Stimulated activated naive CD8-positive, alpha-beta T cell treated with anti-CD3 and anti-CD28 coated beads, Interleukin-15, amount 100 ng/mL, for 72 hours (primary cell): ENCODE data around the gene FAT1.
"Not testable (repeated sequence)": the region's sequence is repeated elsewhere in the genome, so short reads cannot be mapped to it uniquely, and the experiment has no call there.

Experiments
- ATAC-seq: fragments of 150-1000 bp; cut with Tn5 transposase; 2 replicates; pipeline ENCODE4 v1.10.0; 2021; ENCODE audit warnings: mild to moderate bottlenecking, moderate library complexity
- DNase-seq, 2 donors: peaks; one replicate each; pipeline ENCODE4 v3.0.0; 2021 to 2022
- H3K27ac Mint-ChIP-seq, 2 donors: one replicate each; pipeline ENCODE4 v1.8.0; 2022; ENCODE audit warnings: mild to moderate bottlenecking in 2 of 2, mixed read lengths in 2 of 2, moderate library complexity in 2 of 2
- H3K27me3 Mint-ChIP-seq: one replicate; pipeline ENCODE4 v1.8.0; 2022; ENCODE audit warnings: mixed read lengths
- H3K4me1 Mint-ChIP-seq: one replicate; pipeline ENCODE4 v1.8.0; 2022; ENCODE audit warnings: mild to moderate bottlenecking, mixed read lengths
- H3K4me3 Mint-ChIP-seq, 2 donors: one replicate each; pipeline ENCODE4 v1.8.0; 2022; ENCODE audit warnings: mild to moderate bottlenecking in 2 of 2, mixed read lengths in 2 of 2, moderate library complexity in 1 of 2
- H3K9me3 Mint-ChIP-seq, 2 donors: one replicate each; pipeline ENCODE4 v1.8.0; 2022; ENCODE audit warnings: mixed read lengths in 2 of 2

Gene FAT1

DNA sequence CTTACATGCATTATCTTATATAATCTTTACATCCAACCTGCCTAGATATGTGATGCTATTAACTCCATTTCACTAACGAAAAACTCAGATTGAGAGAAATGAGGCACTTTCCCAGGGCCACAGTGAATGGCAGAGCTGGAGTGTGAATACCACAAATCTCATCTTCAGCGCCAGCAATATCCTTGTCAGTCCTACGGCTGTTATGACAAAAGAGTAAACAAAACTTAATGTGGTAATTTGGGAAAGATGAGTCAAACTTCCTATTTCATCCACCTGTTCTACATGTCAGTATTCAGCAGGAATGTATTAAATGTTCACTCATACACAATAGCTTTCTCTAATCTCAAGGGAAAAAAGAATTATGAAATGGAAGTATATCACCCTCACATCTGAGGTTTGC, 56.9 kb downstream of the FAT1 start:
- Mint-ChIP-seq H3K27ac (no peak overlapping the region), H3K9me3 (no peaks in the 10 kb centered on the region), H3K4me3 (no peak overlapping the region), H3K27me3 (no peaks in the 10 kb centered on the region), H3K4me1 (no peaks in the 10 kb centered on the region)
- no peak for ATAC-seq
- DNase-seq = no peak

GRCh38 chr4:186666252-186666651, 57.4 kb downstream of the FAT1 start:
- H3K27ac Mint-ChIP-seq = no peak overlapping the region
- no peaks in the 10 kb centered on the region for H3K27me3 Mint-ChIP-seq
- DNase-seq (no peak), ATAC-seq (no peak)
- no peak overlapping the region for H3K4me3 Mint-ChIP-seq
- H3K9me3 Mint-ChIP-seq = no peaks in the 10 kb centered on the region
- H3K4me1 Mint-ChIP-seq = no peaks in the 10 kb centered on the region

DNA sequence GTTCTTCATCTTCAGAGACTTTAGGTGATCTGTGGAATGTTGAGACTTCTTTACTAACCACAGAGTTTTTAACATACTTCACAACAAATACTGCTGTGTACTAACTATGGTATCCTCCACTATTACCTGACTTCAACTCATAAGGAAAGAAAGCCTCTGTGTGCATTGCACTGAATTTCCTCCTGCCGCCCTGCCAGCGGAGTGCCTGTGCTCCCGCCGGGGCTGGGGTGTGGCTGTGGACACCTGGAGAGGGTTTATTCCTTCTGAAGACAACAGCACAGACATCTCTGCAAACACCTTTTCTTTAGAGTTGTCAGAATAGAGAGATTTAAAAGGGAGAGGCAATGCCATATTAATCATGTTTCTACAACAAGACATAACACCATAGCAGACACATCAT, 63.3 kb downstream of the FAT1 start:
- no peak for ATAC-seq
- no peak overlapping the region for H3K27ac Mint-ChIP-seq
- H3K27me3 Mint-ChIP-seq = no peaks in the 10 kb centered on the region
- no peaks in the 10 kb centered on the region for H3K4me1 Mint-ChIP-seq
- no peak for DNase-seq
- H3K4me3 Mint-ChIP-seq = no peak overlapping the region
- no peaks in the 10 kb centered on the region for H3K9me3 Mint-ChIP-seq

GRCh38 chr4:186659935-186660334, 63.7 kb downstream of the FAT1 start:
- Mint-ChIP-seq H3K4me1 (no peaks in the 10 kb centered on the region), H3K9me3 (no peaks in the 10 kb centered on the region), H3K27me3 (no peaks in the 10 kb centered on the region), H3K4me3 (no peak overlapping the region), H3K27ac (no peak overlapping the region)
- ATAC-seq (no peak), DNase-seq (no peak)

- not testable (repeated sequence) for H3K9me3 Mint-ChIP-seq, H3K27me3 Mint-ChIP-seq, DNase-seq, ATAC-seq, H3K27ac Mint-ChIP-seq, H3K4me1 Mint-ChIP-seq, H3K4me3 Mint-ChIP-seq
Measured at GRCh38 chr4:186659456-186659855, 64.2 kb downstream of the FAT1 start.

- Mint-ChIP-seq H3K27me3 (no peaks in the 10 kb centered on the region), H3K27ac (no peak overlapping the region), H3K9me3 (peaks cover 0 to 5% of the 10 kb centered on the region in 2 donors), H3K4me3 (no peak overlapping the region), H3K4me1 (no peaks in the 10 kb centered on the region)
- ATAC-seq (no peak), DNase-seq (no peak)
Measured at GRCh38 chr4:186658657-186659056, 65.0 kb downstream of the FAT1 start.

DNA sequence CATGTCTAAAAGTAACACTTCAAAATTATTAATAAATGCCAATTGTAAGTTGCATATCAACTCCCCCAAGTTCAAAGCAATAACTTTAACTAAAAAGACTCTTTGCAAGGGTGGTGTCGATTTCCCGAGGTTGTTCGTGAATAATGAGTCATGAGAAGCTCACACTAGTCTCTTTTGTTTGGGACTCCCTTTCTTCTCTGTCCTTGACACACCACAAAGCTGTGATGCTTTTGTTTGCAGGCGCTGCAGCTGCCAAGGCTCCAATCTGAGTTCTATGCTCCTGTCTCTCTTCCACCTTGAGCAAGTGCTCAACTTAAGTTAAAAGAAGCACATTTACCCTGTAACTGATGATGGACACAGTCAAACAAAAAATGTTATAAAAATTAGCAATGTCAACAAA, 65.9 kb downstream of the FAT1 start:
- DNase-seq = no peak
- no peaks in the 10 kb centered on the region for H3K4me1 Mint-ChIP-seq
- no peak overlapping the region for H3K27ac Mint-ChIP-seq
- no peak overlapping the region for H3K4me3 Mint-ChIP-seq
- no peak for ATAC-seq
- H3K9me3 Mint-ChIP-seq = peaks cover 0 to 5% of the 10 kb centered on the region in 2 donors
- H3K27me3 Mint-ChIP-seq = no peaks in the 10 kb centered on the region

DNA sequence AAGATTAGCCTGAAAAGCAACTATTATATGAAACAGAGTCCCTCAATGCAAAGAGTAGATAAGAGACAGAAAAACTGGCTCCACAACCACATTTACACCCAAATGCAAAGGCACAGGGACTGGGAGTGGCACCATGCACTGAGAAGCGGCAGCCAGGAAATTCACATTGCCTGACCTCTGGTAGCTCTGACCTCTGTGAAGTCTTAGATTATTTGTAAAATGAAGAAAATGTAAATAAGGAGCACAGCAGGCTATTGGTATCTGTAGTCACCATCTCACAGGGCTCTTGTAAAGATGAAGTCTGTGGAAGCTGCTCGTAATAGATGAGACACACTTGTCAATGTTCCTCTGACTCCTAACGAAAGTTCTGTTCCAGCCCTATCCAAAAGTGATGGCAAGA, 69.7 kb downstream of the FAT1 start:
- H3K27ac Mint-ChIP-seq = no peak overlapping the region

DNA sequence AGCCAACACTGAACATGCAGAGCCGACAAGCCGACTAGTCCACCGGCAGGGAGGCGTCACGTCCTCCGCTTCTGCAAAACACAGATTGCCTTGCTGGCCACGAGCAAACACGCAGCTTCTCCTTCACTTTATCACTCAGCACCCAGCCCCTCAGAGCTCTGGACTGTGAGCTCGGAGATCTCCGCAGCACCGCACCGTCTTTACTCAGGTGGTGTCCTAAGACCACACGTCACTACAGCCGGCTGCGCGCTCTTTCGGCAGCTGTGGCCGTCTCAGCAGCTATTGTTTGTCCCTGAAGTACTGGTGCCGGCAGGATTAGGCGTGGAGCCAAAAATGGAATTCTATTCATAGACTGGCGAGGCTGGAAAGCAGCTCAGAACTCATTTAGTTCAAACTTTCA, 72.0 kb downstream of the FAT1 start:
- ATAC-seq (no peak), DNase-seq (no peak)
- Mint-ChIP-seq H3K27ac (no peak overlapping the region), H3K4me3 (no peak overlapping the region), H3K4me1 (no peaks in the 10 kb centered on the region), H3K9me3 (peaks cover 0 to 5% of the 10 kb centered on the region in 2 donors), H3K27me3 (no peaks in the 10 kb centered on the region)

More for the DNA sequence above, 69.7 kb downstream of the FAT1 start:
- no peaks in the 10 kb centered on the region for H3K4me1 Mint-ChIP-seq
- no peaks in the 10 kb centered on the region for H3K27me3 Mint-ChIP-seq
- DNase-seq (no peak), ATAC-seq (no peak)
- H3K9me3 Mint-ChIP-seq = peaks cover 0 to 5% of the 10 kb centered on the region in 2 donors
- H3K4me3 Mint-ChIP-seq = no peak overlapping the region

DNA sequence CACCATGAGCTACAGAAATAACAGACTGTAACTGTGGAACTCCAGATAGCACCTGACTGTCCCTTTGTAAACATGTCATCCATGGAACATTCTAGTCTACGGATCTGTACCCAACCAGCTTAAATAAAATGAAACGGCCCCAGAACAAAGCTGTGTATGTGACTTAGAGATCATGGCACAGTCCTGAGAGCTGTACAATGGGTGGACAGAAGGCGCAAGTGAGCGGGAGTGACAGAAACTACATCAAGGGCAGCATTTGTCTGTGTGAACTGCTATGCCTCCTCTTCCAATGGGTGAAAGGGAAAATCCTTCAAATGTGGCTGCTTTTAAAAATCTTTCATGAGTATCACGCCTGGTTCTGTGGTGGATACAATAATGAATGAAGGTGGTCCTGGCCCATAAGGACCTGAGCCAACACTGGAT, 72.5 kb downstream of the FAT1 start:
- no peak overlapping the region for H3K4me3 Mint-ChIP-seq
- ATAC-seq (no peak), DNase-seq (no peak)
- H3K4me1 Mint-ChIP-seq = no peaks in the 10 kb centered on the region
- peaks cover 0 to 5% of the 10 kb centered on the region in 2 donors for H3K9me3 Mint-ChIP-seq
- H3K27ac Mint-ChIP-seq = no peak overlapping the region
- no peaks in the 10 kb centered on the region for H3K27me3 Mint-ChIP-seq

DNA sequence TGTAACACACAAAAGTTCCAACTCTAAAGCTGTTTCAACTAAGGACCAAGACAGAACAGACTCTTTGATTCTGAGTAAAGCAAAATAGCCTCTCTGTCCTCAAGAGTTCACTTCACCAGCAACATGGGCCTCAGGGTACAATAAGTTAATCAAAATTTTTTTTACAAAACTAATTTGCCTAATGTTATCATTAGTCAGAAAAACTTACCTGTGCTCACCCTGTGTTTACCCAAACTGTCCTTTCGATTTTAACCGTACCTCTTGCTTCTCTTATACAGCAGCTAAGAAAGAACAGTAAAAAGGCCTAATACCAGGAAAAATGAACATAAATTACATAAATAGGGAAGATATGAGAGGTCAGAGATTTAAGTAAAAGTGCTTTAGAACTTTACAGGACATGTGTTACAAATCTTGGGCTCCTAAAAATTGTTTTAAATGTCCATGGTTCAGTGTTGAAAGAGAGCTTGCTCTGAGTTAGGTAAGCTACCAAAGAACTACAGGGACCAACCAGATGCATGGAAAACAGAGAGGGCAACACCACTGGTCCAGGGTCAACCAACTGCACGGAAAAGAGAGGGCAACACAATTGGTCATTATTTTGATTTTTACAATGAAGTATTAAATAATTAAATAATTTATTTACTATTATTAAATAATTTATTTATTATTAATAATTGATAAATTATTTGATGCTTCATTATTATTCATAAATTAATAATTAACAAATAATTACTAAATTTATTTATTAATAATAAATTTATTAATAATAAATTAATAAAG, 73.1 kb downstream of the FAT1 start:
- no peaks in the 10 kb centered on the region for H3K4me1 Mint-ChIP-seq
- ATAC-seq (no peak), DNase-seq (no peak)
- H3K4me3 Mint-ChIP-seq = no peak overlapping the region
- H3K27me3 Mint-ChIP-seq = no peaks in the 10 kb centered on the region
- H3K27ac Mint-ChIP-seq = no peak overlapping the region
- H3K9me3 Mint-ChIP-seq = peaks cover 0 to 5% of the 10 kb centered on the region in 2 donors

GRCh38 chr4:186647821-186648220, 75.8 kb downstream of the FAT1 start:
- Mint-ChIP-seq H3K4me3 (no peak overlapping the region), H3K9me3 (peaks cover 0 to 3% of the 10 kb centered on the region in 2 donors), H3K27me3 (no peaks in the 10 kb centered on the region), H3K27ac (no peak overlapping the region), H3K4me1 (no peaks in the 10 kb centered on the region)
- ATAC-seq (no peak), DNase-seq (no peak)

DNA sequence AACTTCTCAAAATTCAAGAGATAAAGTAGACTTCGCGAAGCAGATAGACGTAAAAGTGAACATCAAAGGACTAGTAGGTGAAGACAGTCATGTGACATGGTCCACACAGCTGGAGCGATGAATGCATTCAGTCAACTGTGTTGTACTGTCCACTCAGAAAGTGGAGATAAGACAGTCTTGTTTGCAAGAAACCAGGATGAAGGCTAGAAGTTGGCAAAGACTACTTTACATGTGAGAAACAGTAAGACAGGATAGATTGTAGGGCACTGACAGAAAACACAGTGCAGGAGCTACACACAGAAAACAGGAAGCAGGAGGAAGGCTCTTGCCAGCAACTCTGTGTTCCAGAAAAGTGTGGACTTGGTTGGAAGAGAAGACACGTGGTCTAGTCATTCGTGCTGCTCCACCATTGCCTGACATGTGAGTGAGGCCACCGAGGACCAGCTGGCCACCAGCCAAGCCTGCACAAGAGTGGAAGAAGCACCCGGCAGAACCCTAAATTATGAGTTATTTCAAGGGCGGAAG, 78.9 kb downstream of the FAT1 start:
- no peaks in the 10 kb centered on the region for H3K27me3 Mint-ChIP-seq
- H3K9me3 Mint-ChIP-seq = peaks cover 0 to 9% of the 10 kb centered on the region in 2 donors
- H3K4me1 Mint-ChIP-seq = no peaks in the 10 kb centered on the region
- DNase-seq = no peak
- no peak for ATAC-seq
- no peak overlapping the region for H3K27ac Mint-ChIP-seq
- H3K4me3 Mint-ChIP-seq = no peak overlapping the region

GRCh38 chr4:186644311-186644638, 79.4 kb downstream of the FAT1 start:
- H3K4me3 Mint-ChIP-seq = no peak overlapping the region
- H3K27ac Mint-ChIP-seq = no peak overlapping the region
- no peaks in the 10 kb centered on the region for H3K4me1 Mint-ChIP-seq
- DNase-seq (no peak), ATAC-seq (no peak)
- H3K9me3 Mint-ChIP-seq = peaks cover 0 to 9% of the 10 kb centered on the region in 2 donors
- no peaks in the 10 kb centered on the region for H3K27me3 Mint-ChIP-seq

GRCh38 chr4:186643501-186644310, 80.0 kb downstream of the FAT1 start:
- no peak for ATAC-seq
- Mint-ChIP-seq H3K4me1 (no peaks in the 10 kb centered on the region), H3K4me3 (no peak overlapping the region)

DNA sequence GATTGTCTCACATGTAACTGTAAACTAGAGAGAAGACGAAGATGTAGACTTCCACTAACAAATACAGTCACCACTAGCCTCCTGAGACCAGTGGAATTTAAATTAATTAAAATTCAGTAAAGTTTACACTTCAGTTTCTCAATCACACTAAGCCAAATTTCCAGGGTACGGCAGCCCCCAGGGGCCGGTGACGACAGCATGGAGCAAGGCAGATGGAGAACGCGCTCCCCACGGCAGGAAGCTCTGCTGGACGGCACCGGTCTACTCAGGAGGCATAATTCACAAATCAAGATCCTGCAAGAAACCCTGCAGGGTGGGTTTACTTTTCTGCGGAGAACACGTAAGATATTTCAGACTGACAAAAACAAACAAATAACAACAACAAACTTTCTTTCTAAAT, 80.7 kb downstream of the FAT1 start:
- Mint-ChIP-seq H3K9me3 (peaks cover 0 to 9% of the 10 kb centered on the region in 2 donors), H3K27me3 (no peaks in the 10 kb centered on the region), H3K4me3 (no peak overlapping the region)

More at GRCh38 chr4:186643501-186644310, 80.0 kb downstream of the FAT1 start:
- Mint-ChIP-seq H3K27me3 (no peaks in the 10 kb centered on the region), H3K9me3 (peaks cover 0 to 9% of the 10 kb centered on the region in 2 donors), H3K27ac (no peak overlapping the region)
- DNase-seq = no peak

More for the DNA sequence above, 80.7 kb downstream of the FAT1 start:
- DNase-seq (no peak), ATAC-seq (no peak)
- Mint-ChIP-seq H3K4me1 (no peaks in the 10 kb centered on the region), H3K27ac (peak overlapping the region in 1 of 2 donors; percentile 34)
